Activated CD4-positive, CD25-positive, alpha-beta regulatory T cell treated with anti-CD3 and anti-CD28 coated beads, Interleukin-2, amount 50 U/mL, for 16 hours (primary cell): Measurements from ENCODE around the gene CAVIN1.
A peak's percentile ranks its signal among the peaks of the same experiment; 100 is the strongest.
"Not testable (repeated sequence)": the region's sequence is repeated elsewhere in the genome, so short reads cannot be mapped to it uniquely, and the experiment has no call there.

ENCODE experiments used
- DNase-seq: peaks from one replicate; pipeline ENCODE4 v3.0.0-alpha.2; 2020; ENCODE audit warnings: low read depth, low spot score

CAVIN1 gene

DNA sequence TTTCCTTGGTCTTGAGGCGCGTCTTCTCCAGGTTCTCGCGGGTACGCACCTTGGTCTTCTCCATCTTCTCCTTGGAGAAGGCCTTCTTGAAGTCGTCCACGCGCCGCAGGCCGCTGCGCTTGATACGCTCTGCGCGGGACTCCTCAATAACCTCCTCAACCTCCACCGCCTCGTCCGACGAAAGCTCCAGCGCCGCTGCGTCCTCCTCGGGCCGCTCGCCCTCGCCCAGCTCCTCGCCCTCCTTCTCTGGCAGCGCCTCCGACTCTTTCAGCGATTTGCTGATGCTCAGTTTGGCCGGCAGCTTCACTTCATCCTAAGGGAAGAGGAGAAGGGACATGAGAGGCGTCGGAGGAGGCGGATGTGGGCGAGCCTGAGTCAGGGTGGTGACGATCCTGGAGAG, 18.0 kb downstream of the CAVIN1 start:
- DNase-seq = no peak

DNA sequence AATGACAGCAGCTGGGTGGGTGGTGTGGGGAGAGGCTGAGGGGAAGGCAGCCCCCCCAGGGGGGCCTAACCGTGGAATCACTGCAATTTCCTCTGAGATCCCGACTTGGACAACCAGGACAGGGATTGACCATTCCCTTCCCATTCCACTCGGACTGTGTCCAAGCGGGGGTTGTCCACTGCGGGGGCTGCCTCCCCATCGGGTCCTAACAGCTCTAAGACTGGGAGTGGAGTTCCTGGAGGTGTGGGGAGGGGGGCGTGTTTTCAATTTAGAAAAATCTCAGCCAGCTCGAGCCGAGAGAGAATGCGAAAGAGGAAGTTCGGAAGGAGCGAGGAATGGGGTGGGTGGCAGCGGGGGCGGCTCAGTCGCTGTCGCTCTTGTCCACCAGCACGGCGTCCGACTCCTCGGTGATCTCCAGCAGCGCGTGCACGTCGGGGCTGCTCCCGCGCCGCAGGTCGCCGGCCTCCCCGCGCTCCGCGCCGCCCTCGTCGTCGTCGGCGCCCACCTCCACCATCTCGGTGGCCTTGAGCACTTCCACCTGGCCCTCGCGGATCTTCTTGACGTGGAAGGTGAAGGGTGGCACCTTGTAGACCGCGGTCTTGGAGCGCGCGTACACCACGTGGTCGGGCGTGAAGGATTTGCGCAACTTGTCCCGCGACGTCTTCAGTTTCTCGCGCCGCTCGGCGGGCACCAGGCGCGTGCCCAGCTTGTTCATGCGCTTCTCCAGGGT, 18.6 kb downstream of the CAVIN1 start:
- no peak for DNase-seq

DNA sequence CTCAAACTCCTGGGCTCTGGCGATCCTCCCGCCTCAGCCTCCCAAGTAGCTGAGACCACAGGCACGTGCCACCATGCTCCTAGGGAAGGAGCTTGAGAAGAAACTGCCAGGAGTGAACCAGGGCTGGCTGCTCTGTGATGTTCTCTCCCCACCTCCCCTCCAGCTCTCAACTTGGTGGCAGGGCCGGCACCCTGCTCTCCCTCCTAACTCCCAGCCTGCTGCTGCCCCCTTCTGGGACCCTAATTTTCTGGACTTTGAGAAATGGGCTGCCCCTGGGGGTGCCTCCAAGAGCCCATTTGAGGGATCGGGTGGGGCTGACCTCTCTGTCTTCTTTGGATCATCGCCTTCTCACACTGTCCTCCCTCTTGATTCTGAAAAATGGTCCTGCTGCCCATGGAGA, 19.9 kb downstream of the CAVIN1 start:
- DNase-seq = no peak

DNA sequence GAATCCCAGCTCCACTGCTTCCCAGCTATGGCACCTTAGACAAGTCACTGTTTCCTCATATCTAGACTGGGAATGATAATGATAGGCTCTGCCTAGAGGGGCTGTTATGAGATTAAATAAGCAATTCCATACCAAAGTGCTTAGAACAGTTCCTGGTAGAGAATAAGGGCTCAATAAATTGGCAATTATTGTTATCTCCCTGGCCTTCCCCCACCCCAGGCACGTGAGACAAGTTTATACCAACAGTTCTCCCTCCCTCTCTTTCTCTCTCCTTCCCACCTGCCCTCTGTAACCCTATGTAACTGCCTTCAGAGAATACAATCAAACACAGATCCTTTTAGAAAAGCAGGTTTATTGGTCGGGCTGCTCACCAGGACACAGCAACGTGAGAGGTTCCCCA, 20.9 kb downstream of the CAVIN1 start:
- DNase-seq = no peak

DNA sequence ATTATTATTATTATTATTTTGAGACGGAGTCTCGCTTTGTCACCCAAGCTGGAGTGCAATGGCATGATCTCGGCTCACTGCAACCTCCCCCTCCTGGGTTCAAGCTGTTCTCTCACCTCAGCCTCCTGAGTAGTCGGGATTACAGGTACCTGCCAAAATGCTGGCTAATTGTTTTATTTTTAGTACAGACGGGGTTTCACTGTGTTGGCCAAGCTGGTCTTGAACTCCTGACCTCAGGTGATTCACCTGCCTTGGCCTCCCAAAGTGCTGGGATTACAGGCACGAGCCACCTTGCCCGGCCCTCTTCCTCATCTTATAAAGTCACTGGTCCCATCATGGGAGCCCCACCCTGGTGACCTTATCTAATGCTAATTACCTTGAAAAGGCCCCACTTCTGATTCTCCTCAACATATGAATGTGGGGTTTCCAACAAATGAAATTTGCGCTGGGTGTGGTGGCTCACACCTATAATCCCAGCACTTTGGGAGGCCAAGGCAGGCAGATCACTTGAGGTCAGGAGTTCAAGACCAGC, 22.1 kb downstream of the CAVIN1 start:
- DNase-seq = not testable (repeated sequence)

DNA sequence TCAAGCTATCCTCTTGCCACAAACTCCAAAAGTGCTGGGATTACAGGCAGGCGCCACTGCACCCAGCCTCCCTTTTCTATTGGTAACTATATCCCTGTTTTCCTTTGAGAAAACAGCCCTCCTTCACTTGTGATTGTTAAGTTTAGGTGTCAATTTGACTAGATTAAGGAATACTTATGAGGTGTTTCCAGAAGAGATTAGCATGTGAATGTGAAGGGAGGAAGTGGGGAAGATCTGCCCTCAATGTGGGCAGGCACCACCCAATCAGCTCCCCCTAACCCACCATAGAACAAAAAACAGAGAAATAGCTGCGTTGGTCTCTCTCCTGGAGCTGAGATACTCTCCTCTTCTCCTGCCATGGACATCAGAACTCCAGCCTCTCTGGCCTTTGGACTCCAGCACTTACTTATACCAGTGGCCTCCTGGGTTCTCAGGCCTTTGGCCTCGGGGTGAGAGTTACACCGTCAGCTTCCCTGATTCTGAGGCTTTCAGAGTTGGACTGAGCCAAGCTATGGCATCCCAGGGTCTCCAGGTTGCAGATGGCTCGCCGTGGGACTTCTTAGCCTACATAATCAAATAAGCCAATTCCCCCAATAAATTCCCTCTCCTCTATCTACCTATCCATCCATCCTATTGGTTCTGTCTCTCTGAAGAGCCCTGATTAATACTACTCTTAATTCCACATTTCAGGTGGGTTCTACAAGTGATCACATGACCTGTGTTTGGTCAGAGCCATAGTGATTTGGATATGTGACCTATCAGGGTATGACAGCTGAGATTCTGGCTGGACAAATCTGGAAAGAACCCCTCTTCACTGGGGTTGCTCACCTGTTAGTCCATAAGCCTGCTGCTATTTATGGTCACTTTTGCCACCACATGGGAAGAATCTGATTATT, 22.9 kb downstream of the CAVIN1 start:
- DNase-seq = no peak

DNA sequence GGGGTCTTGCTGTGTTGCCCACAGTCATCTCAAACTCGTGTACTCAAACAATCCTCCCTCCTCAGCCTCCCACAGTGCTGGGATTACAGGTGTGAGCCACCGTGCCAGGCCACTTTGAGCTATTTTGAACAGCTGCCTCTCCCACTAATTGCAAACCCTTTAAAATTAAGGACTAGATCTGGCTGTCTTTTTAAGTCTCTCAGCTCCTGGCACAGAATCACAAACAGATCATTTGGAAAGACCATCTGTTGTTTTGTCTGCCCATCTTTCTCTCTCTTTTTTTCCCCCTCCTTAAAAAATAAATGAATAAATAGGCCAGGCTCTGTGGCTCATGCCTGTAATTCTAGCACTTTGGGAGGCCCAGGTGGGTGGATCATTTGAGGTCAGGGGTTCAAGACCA, 23.9 kb downstream of the CAVIN1 start:
- DNase-seq = no peak

DNA sequence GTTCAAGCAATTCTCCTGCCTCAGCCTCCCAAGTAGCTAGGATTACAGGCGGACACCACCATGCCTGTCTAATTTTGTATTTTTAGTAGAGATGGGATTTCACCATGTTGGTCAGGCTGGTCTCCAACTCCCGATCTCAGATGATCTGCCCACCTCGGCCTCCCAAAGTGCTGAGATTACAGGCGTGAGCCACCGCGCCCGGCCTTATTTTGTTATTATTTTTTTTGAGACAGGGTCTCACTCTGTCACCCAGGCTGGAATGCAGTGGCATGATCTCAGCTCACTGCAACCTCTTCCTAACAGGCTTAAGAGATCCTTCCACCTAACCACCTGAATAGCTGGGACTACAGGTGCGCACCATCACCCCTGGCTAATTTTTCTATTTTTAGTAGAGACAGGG, 27.5 kb downstream of the CAVIN1 start:
- DNase-seq = not testable (repeated sequence)

DNA sequence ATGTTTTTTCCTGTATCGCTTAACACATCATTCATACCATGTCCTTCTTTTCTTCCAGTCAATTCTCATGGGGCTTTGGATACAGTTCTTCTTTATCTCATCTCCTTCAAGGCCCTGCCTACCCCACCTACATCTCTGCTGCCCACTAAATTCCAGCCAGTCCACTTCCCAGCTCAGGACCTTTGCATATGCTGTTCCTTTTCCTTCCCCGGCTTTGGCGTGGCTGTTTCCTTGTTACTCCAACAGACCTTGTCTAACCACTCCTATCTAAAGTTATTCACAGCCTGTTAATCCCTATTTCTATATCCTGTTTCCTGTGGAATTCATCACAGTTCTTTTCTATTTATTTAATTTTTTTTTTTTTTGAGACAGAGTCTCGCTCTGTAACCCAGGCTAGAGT, 28.2 kb downstream of the CAVIN1 start:
- no peak for DNase-seq

DNA sequence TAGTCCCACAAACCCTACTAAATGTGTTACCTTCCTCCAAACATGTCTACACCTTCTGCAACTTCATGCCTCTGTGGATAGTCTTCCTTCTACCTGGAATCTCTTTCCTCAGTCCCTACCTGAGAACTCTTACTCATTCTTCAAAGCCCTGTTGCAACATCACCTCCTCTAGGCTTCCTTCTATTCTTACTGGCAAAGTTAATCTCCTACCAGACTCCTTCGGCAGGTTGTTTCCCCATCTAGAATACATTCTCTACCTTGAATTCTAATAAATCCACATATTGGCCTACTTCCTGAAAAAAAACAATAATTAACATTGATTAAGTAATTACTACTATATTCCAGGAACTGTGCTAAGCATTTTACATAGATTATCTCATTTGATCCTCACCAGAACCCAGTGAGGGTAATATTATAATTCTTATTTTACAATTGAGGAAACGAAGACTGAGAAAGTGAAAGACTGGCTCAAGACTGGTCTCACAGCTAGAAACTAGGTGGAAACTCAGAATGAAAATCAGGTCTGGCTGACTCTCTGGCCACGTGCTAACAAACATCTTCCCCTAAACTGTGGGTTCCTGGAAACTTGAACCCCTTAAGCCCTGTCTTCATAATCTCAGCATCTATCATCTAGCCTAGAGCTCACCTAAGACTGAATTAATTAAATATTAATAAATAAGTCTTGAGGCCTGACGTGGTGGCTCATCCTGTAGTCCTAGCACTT, 30.2 kb downstream of the CAVIN1 start:
- no peak for DNase-seq

DNA sequence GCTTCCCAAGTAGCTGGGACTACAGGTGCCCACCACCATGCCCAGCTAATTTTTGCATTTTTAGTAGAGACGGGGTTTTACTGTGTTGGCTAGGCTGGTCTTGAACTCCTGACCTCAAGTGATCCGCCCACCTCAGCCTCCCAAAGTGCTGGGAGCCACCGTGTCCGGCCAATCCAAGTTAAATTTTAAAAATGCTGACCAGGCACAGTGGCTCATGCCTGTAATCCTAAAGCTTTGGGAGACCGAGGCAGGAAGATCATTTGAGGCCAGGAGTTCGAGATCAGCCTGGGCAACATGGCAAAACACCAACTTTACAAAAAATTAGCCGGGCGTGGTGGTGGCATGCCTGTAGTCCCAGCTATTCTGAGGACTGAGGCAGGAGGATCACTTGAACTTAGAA, 31.6 kb downstream of the CAVIN1 start:
- DNase-seq = not testable (repeated sequence)

DNA sequence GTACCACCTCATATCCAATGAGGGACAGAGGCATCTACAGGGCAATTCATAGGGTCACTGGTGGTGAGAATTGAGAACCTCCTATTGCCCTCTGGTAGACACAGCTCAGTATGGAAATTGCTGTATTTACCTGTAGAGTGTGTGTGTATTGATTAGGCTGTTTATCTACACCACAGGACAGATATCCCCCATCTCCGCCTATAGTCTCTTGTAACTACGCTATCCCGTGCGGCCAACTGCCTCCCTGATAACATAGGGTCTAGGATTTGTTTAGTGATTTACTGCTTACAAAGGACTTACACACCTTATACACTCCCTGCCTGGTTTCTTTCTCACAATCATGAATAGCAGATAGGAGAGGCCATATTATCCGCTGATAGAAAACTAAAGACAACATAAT, 33.2 kb downstream of the CAVIN1 start:
- DNase-seq = no peak

DNA sequence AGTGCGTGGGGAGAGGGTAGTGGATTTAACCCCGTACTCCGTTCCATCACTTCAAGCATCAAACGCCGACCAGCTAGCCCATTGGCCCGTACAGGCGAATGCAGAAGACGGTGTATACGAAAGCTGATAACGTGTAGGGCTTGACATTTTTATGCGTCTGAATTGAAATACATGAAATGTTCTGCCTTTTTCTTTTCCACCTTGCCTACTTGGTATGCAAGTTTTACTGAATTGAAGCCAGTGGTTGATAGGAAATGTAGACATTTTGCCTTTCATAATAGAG, 34.0 kb downstream of the CAVIN1 start:
- DNase-seq = peak; percentile 79

DNA sequence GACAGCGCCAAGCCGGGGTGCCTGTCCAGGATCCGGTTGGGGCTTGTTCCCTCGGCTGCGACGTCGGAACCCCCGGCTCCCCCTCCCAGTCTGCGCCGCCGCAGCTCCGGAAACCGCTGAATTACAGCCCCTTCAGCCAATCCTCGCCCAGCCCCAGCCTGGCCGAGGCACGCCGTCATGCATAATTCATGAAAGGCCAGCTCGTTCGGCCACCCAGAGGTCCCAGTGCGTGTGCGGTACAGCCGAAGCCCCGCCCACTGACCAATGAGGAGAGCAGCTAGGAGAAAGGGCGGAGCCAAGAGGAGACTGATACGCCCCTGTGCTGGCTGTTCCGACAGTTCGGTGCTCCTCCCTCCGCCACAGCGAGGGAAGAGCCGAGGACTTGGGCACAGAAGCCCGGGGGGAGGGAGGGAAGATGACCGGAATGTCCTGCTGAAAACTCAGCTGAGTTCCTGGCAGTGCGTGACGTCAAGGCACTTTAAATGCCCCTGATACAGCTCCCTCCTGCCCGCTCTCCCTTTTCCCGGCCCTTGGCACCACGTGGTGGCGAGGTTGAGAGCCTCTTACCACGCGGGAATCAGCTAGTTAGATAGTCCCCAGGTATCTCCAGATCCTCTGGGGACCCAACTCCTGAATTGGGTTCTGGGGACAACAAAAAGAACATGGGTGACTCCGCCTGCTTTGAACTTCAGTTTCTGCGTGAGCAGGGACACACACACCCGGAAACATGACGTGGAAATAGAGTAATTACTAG, 34.5 kb downstream of the CAVIN1 start, which contains the start of gene STAT3:
TSS of gene STAT3 (minus strand) at position 62 of the 754 bp plus-strand sequence. CDS start 39,926 bp downstream, outside the sequence.
- peak; percentile 100 for DNase-seq

DNA sequence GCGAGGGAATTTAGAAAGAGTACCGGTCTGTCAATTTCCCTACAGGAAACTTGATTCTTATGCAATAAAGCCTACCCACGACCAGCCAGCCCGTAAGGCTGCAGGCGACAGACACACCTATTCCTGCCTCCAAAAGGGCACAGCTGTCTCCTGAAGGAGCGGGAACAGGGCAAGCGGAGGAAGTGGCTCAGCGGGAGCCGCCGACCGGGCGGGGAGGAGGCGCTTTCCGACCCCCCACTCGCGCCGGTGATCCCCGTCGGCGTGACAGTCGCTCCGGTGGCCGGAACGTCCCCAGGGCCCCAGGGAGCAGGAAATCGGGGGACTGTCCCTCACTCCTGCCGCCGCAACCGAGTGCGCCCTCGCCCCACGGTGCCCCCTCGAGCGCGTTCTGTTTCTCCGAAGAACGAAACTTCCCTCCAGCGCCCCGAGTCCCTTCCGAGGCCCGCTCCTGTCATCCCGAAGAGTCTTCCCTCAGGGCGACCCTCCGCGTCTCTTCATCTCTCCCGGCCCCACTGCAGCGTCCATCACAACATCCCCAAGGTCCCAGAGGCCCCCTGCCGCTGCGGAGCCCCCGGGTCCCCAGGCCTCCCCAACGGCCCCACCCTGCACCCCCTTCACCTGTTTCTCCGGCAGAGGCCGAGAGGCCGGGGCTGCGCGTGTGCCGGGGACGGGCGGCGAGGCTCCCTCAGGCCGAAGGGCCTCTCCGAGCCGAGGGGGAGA, 35.2 kb downstream of the CAVIN1 start:
- DNase-seq = no peak

DNA sequence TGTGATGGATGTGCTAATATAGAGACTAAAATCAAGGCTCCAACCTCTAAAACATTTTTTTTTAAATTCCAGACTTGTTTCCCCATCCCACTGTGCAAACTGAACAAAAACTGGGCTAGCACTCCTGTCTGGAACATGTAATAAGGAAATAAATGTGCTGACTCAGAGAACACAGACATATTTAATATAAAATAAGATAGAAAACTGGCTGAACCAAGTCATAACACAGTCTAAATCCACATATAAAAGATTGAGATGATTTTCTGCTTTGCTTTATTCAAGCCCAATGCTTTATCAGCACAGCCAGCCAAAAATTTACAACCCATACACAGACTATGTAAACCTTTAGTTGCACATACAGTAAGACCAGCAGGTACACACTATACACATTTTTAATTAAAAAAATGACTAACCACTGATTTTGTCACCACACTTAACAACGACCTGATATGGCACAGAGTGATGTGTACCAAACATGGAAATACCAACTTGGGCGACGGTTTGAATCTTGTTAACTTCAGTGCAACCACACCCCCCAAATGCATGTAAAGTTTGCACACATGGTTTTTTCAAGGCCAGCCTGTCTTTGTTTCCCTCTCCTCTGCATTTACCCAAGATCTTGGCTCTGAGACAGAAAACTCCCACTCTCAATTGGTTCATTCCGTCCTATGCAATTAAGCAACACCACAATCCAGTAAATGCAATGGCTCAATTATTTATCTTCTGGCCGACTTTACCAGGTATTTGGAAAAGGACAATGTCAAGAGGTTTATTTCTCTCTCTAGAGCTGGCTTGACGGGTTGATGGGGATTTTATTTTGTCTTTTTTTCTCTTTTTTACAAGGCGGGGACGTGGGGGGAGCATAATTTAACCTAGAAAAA, 36.0 kb downstream of the CAVIN1 start:
- no peak for DNase-seq

DNA sequence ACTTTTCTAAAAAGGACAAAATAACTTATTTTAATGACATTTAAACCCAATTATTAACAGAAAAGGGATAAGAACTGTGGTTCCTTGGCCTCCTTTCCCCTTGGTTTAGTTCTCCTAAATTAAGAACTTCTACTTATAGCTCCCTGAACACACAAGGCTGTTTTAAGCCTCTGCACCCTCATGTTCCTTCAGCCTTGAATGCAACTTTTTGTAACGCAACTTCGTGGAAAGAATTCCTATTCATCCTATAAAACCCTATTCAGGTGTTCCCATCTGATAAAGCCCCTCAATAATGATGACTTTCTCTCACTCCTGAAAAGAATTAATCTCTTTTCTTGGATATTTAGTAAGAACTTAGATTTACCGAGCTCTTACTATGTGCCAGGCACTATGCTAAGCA, 41.2 kb downstream of the CAVIN1 start:
- no peak for DNase-seq

DNA sequence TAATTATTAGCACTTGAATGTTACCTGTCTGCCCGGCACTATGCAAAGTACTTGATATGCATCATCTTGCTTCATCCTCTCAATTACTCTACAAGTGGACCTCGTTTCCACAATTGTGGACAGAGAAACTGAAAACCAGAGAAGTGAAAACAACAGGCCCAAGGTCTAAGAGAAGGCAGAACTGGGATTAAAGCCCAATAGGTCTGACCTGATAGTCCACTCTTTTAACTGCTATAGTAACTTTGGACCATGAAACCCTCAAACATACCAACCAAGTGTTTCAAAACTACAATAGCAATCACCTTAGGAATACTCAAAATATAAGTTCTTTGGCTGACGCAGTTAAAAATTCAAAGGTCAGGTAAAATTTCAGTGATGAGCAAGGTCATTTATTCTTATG, 42.1 kb downstream of the CAVIN1 start:
- no peak for DNase-seq

DNA sequence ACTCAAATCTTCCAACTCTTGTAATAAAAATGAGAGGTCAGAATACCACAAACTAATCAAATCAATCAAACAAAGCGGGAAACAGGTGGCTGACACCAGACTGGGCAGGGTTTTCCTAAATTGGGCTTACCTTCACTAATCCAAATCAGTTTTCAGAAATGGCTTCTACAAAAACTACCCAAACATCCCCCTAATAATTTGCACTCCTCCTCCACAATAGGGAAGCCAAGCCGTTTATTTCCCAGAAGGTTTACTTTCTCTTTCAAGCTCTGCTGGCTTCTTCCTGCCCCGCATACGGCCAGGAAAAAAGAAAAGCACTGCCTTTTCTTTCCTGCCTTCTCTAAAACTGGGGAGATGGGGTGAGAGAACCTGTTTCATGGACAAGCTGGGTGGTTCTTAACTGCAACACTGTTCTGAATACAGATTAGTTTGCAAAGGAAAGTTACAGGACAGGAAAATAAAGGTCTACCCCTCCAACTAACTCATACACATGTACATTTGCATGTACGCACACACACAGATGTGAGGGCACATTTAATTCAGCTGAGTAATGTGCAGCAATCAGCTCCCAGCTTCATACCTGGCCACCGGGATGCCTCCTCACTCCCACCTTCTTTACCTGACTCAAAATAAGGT, 44.0 kb downstream of the CAVIN1 start:
- no peak for DNase-seq
